ENCODE data around the gene PPM1H. TPM values are rescaled to one million over a fixed set of nuclear protein-coding genes. Genes with fewer than 3 reads are reported as not detected.

PPM1H gene
- total RNA-seq, 1 donor from 2014 or later, result 31.0 TPM

- Mint-ChIP-seq H3K4me1 (ENCODE audit: unreplicated experiment) (peaks cover 29% of the 10 kb centered on the region), H3K27ac (no peak overlapping the region)
Observed at GRCh38 chr12:62698701-62699101, 236.2 kb downstream of the PPM1H start.

GRCh38 chr12:62697893-62698292 is 237.1 kb downstream of the PPM1H start:
- no peaks in the 10 kb centered on the region for H3K27me3 Mint-ChIP-seq

More at GRCh38 chr12:62698701-62699101, 236.2 kb downstream of the PPM1H start:
- TF ChIP-seq CTCF (conservative IDR thresholded peaks at IDR 0.05), result no peak
- Mint-ChIP-seq H3K36me3 (peaks cover 12% of the 10 kb centered on the region), H3K4me3 (no peak overlapping the region), H3K9me3 (no peaks in the 10 kb centered on the region), H3K27me3 (no peaks in the 10 kb centered on the region)
- no peak for DNase-seq (ENCODE audit: extremely low spot score, unreplicated experiment)

GRCh38 chr12:62695696-62696095 is 239.3 kb downstream of the PPM1H start:
- Mint-ChIP-seq H3K27ac (no peak overlapping the region), H3K4me1 (ENCODE audit: unreplicated experiment) (peaks cover 26% of the 10 kb centered on the region), H3K36me3 (peaks cover 23% of the 10 kb centered on the region), H3K27me3 (no peaks in the 10 kb centered on the region), H3K9me3 (no peaks in the 10 kb centered on the region), H3K4me3 (no peak overlapping the region)
- no peak for DNase-seq (ENCODE audit: extremely low spot score, unreplicated experiment)
- TF ChIP-seq CTCF (conservative IDR thresholded peaks at IDR 0.05), result no peak

More at GRCh38 chr12:62697893-62698292, 237.1 kb downstream of the PPM1H start:
- Mint-ChIP-seq H3K4me3 (no peak overlapping the region), H3K9me3 (no peaks in the 10 kb centered on the region), H3K36me3 (peaks cover 12% of the 10 kb centered on the region), H3K27ac (no peak overlapping the region), H3K4me1 (ENCODE audit: unreplicated experiment) (peaks cover 30% of the 10 kb centered on the region)
- no peak for TF ChIP-seq CTCF (conservative IDR thresholded peaks at IDR 0.05)
- DNase-seq (ENCODE audit: extremely low spot score, unreplicated experiment), result no peak

GRCh38 chr12:62694632-62695031 is 240.3 kb downstream of the PPM1H start:
- no peaks in the 10 kb centered on the region for H3K9me3 Mint-ChIP-seq
- no peak for TF ChIP-seq CTCF (conservative IDR thresholded peaks at IDR 0.05)
- no peaks in the 10 kb centered on the region for H3K27me3 Mint-ChIP-seq
- H3K27ac Mint-ChIP-seq, result no peak overlapping the region
- H3K36me3 Mint-ChIP-seq, result peaks cover 29% of the 10 kb centered on the region
- H3K4me1 Mint-ChIP-seq (ENCODE audit: unreplicated experiment), result peaks cover 26% of the 10 kb centered on the region
- H3K4me3 Mint-ChIP-seq, result no peak overlapping the region
- no peak for DNase-seq (ENCODE audit: extremely low spot score, unreplicated experiment)

GRCh38 chr12:62694116-62694515 is 240.8 kb downstream of the PPM1H start:
- H3K4me1 Mint-ChIP-seq (ENCODE audit: unreplicated experiment), result peaks cover 26% of the 10 kb centered on the region
- no peak for TF ChIP-seq CTCF (conservative IDR thresholded peaks at IDR 0.05)
- H3K36me3 Mint-ChIP-seq, result peaks cover 33% of the 10 kb centered on the region
- no peaks in the 10 kb centered on the region for H3K27me3 Mint-ChIP-seq
- no peaks in the 10 kb centered on the region for H3K9me3 Mint-ChIP-seq
- DNase-seq (ENCODE audit: extremely low spot score, unreplicated experiment), result no peak
- no peak overlapping the region for H3K27ac Mint-ChIP-seq
- no peak overlapping the region for H3K4me3 Mint-ChIP-seq
